GM21528 (cell line): ENCODE results near the gene PCNX3.
A peak's percentile ranks its signal among the peaks of the same experiment; 100 is the strongest.

ENCODE experiments used
- ATAC-seq: cut with Tn5 transposase; IDR thresholded peaks from one replicate; pipeline ENCODE4 v1.9.1; 2021; ENCODE audit warnings: mild to moderate bottlenecking, moderate library complexity; ENCODE audit not compliant: unreplicated experiment, low FRiP score

The PCNX3 gene

DNA sequence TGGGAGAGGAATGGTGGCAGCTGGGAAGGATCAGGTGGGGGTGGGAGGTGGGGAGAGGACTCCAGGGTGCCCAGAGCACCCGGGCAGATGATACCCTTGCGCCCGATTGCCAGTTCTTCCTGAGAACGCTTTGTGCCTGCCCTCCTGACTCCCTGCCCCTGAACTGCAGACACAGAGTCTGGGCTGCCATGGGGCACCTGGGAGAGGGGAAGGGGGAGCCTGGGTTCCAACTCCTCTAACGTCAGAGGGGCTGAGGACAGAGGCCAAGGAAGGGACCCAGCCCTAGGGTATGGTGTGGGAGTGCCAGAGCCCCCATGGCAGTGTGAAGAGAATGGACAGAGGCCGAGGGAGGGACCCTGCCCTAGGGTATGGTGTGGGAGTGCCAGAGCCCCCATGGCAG is 19.1 kb upstream of the PCNX3 start:
- no peak for ATAC-seq

GRCh38 chr11:65598258-65598699 is 17.3 kb upstream of the PCNX3 start:
- no peak for ATAC-seq

DNA sequence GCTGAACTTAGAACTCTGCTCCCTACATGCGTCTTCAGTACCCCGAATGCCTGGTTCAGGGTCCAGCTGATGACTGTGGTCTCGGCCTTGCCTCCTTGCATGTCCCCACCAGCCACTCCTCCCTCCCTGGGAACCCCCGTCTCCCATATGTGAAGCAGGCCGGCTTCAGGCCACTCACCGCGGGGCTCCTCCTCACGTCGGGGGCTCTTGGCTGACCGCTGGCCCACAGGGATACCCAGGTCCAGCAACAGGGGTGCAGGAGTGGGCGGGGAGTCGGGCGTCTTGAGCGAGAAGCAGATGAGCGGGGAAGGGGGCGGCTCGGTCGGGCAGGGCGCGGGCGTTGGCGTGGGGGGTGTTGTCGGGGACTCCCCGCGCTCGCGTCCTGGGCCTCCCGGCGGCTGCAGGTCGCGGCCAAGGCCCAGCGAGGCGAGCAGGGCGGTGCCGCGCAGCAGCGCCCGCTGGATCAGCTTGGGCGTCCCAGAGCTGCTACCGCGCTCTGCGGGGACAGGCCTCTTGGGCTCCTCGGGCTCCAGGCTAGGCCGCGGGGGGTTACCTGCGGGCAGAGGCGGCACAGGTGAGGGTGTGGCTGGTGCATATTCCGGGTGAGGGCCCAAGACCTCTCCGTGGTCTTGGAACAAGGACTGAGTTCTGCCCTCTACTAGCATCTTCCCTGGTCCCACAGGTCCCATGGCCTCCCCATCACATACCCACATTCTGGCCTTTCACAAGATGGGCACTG is 16.2 kb upstream of the PCNX3 start:
- ATAC-seq = no peak

DNA sequence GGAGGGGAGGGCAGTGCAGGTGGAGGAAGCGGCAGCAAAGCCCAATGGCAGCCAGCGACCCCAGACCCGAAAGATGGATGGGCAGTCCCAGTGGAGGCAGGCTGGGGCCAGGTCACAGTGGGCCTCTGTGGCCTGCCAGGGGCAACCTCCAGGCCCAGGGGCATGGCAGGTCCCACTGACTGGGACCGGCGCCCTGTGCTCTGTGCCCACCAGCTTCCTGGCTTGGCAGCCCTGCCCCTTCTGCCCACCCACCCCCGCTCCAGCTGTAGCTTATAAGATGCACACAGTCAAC is 15.7 kb upstream of the PCNX3 start:
- ATAC-seq = no peak

DNA sequence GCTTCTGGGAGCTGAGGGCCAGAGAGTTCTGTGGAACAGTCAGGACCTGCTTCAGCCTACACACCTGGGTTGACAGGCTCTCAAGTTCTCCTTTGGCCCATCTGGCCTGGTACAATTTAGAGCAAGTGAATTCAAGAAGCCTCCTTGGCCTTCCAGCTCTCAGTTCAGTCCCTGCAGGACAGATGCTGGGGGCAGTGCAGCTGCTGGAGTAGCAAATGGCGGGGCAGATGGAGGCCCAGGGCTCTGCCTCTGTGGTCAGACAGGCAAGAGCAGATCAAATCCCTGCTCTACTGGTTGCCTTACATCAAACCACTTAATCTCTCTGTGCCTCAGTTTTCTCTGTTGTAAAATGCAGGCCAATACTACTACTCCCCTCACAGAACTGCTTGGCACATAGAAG is 11.3 kb upstream of the PCNX3 start:
- no peak for ATAC-seq

- no peak for ATAC-seq
These were observed 8.5 kb upstream of the PCNX3 start for GRCh38 chr11:65606876-65607613.

GRCh38 chr11:65607614-65608426 is 7.8 kb upstream of the PCNX3 start:
- no peak for ATAC-seq

- ATAC-seq = no peak
These were observed 6.3 kb upstream of the PCNX3 start for GRCh38 chr11:65609229-65609628.

GRCh38 chr11:65609665-65610064 is 5.9 kb upstream of the PCNX3 start:
- ATAC-seq = no peak

DNA sequence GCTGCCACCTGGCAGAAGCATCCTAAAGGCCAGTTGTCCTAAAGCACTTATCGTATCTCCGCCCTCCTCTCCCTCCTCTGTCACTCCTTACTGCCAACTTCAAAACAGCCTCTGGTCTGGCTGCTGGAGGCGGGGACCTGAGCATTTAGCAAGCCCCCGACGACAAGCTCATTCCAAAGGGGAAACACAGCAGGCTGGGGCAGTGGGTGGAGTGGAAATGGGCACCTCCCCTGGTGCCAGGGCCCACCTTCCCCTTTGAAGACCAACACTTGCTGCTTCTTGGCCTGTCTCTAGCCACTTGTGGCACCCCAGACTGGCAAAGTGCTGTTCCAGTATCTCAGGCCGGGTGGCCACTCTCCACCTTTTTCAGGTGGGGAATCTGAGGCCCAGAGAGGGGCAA is 5.2 kb upstream of the PCNX3 start:
- ATAC-seq = no peak

DNA sequence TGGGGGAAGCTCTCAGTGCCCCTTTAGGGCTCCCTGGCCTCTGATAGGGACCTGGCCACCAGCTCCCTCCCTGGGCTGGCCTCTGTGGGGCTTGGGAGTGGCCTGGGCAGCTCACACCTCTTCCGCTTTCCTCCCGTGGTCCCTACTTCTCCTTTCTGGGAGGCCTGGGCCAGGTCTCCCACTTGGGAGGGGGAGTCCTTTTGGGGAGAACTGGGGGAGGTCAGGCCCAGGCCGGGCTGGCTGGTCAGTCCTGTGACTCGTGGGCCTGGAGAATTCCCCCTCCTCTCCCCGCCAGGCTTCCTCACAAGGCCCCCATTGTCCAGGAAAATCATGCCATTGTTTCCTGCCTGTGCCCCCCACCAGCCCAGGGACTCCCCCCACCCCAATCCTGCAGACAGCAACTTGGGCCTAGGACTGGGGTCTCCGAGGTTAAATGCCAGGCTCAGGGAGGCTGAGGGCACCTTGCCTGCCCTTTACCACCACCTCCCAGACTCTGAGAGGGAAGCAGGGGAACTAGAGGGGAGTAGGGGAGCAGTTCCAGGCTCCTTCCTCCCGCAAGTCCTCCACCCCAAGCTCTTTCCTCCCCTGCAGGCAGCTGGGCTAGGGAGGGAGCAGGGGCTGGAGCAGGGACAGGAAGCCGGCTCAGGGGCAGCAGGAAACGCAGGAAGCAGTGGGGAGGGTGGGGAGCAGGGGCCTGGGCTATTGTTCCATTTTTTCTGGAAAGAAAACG is 4.4 kb upstream of the PCNX3 start:
- no peak for ATAC-seq

GRCh38 chr11:65611758-65612603 is 3.6 kb upstream of the PCNX3 start:
- no peak for ATAC-seq

- no peak for ATAC-seq
These were observed 2.9 kb upstream of the PCNX3 start for GRCh38 chr11:65612691-65613090.

GRCh38 chr11:65613091-65613928 is 2.3 kb upstream of the PCNX3 start:
- no peak for ATAC-seq

GRCh38 chr11:65615950-65616574 is 486 bp downstream of the PCNX3 start:
- peak; percentile 4 for ATAC-seq

DNA sequence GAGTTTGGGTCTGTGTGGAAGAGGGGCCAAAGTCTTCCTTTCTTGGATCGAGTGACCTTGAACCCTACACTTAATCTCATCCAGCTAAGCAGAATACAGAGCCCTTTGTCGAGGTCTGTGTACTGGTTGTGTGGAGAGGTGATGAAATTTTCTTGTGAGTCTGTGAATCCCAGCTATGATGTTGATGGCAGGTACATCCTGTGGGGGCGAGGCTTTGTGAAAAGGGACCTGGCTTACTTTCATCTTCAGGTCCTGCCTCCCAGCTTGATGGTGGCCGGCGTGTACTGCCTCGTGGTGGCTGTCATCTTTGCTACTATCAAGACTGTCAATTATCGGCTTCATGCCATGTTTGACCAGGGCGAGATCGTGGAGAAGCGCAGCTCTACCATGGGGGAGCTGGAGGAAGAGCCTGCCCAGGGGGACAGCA is 1.0 kb downstream of the PCNX3 start:
- ATAC-seq = no peak

DNA sequence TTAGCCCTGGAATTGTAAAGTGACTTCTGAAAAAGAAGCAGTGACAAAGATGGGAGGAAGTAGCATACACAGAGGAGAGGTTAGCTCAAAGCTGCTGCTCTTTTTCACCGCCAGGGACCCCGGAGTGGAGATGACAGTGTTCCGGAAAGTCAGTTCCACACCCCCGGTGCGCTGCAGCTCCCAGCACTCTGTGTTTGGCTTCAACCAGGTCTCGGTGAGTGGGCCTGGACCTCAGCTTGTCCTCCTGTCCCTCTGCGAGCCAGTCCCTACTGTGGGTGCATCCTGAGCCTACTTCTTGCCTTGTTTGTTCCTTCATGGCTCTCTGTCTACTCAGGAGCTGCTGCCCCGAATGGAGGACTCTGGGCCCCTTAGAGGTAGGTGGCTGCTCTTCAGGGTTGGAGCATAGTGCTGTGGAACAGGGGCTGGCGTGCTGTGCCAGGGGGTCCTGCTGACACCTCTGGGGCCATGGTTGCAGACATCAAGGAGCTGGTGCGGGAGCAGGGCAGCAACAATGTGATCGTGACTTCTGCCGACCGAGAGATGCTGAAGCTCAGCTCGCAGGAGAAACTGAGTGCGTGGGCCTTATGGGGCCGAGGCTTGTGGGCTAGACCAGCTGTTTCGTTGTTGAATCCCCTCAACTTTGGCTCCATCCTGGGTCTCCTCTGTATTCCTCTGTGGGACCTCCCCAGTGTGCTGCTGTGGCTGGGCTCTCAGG is 1.7 kb downstream of the PCNX3 start:
- no peak for ATAC-seq
